Naive thymus-derived CD4-positive, alpha-beta T cell (primary cell): ENCODE results near the gene IL21R. TPM values are rescaled to one million over a fixed set of nuclear protein-coding genes. Genes with fewer than 3 reads are reported as not detected.

ENCODE experiments used
- ATAC-seq: fragments of 150-1000 bp; cut with Tn5 transposase; 2 replicates; pipeline ENCODE4 v1.10.0; 2021; ENCODE audit warnings: mild to moderate bottlenecking, moderate library complexity
- CTCF ChIA-PET: fragments of 350-600 bp; sonication (Branson Sonifier 250); formaldehyde crosslinking; loops from one replicate; lab custom pipeline; 2021; ENCODE audit warnings: antibody characterized with exemption; lab: Charles Lee
- POLR2A ChIA-PET: fragments of 350-600 bp; sonication (Branson Sonifier 250); formaldehyde crosslinking; loops from one replicate; lab custom pipeline; 2021; ENCODE audit warnings: antibody characterized with exemption, inconsistent platforms; lab: Charles Lee
- DNase-seq, 9 donors: peaks; one replicate each; pipeline versions ENCODE4 v3.0.0 to v3.0.0-alpha.2; 2020 to 2022; ENCODE audit warnings: mixed read lengths in 1 of 9
- H3K27ac ChIP-seq: one replicate; pipeline ENCODE4 v1.7.0; 2013; ENCODE audit warnings: mild to moderate bottlenecking, low read depth, low read length, moderate library complexity
- H3K27me3 ChIP-seq, 2 donors: one replicate each; pipeline ENCODE4 v1.7.0; 2013; ENCODE audit warnings: low read length in 2 of 2, mild to moderate bottlenecking in 2 of 2, moderate library complexity in 2 of 2; ENCODE audit not compliant: control insufficient read depth in 2 of 2, insufficient read depth in 2 of 2
- H3K36me3 ChIP-seq, 3 experiments: 1 replicate in 2 of 3; 2 replicates in 1 of 3; pipeline ENCODE4 v1.7.0; 2013; ENCODE audit warnings: low read length in 3 of 3, mild to moderate bottlenecking in 3 of 3, moderate library complexity in 1 of 3; ENCODE audit not compliant: insufficient read depth in 3 of 3, control insufficient read depth in 2 of 3
- H3K4me1 ChIP-seq, 2 donors: one replicate each; pipeline ENCODE4 v1.7.0; 2013; ENCODE audit warnings: low read length in 2 of 2, mild to moderate bottlenecking in 2 of 2, moderate library complexity in 1 of 2; ENCODE audit not compliant: control insufficient read depth in 2 of 2, insufficient read depth in 2 of 2
- H3K4me3 ChIP-seq: 2 replicates; pipeline ENCODE4 v1.7.0; 2013; ENCODE audit warnings: mild to moderate bottlenecking, low read length
- H3K9me3 ChIP-seq, 3 experiments: 1 replicate in 2 of 3; 2 replicates in 1 of 3; pipeline ENCODE4 v1.7.0; 2013; ENCODE audit warnings: low read length in 3 of 3; ENCODE audit not compliant: control insufficient read depth in 2 of 3
- H3K27ac Mint-ChIP-seq, 9 donors: one replicate each; pipeline ENCODE4 v1.8.0; 2020 to 2022; ENCODE audit warnings: mixed read lengths in 9 of 9, mild to moderate bottlenecking in 8 of 9, moderate library complexity in 5 of 9, inconsistent platforms in 2 of 9
- H3K27me3 Mint-ChIP-seq, 5 donors: one replicate each; pipeline ENCODE4 v1.8.0; 2021 to 2022; ENCODE audit warnings: mixed read lengths in 5 of 5, mild to moderate bottlenecking in 1 of 5
- H3K36me3 Mint-ChIP-seq, 5 donors: one replicate each; pipeline ENCODE4 v1.8.0; 2020 to 2022; ENCODE audit warnings: mixed read lengths in 5 of 5, mild to moderate bottlenecking in 3 of 5, inconsistent platforms in 1 of 5
- H3K4me1 Mint-ChIP-seq, 7 donors: one replicate each; pipeline ENCODE4 v1.8.0; 2020 to 2022; ENCODE audit warnings: mixed read lengths in 7 of 7, mild to moderate bottlenecking in 3 of 7, inconsistent platforms in 1 of 7
- H3K4me3 Mint-ChIP-seq, 10 donors: one replicate each; pipeline ENCODE4 v1.8.0; 2020 to 2022; ENCODE audit warnings: mild to moderate bottlenecking in 10 of 10, mixed read lengths in 10 of 10, moderate library complexity in 6 of 10, inconsistent platforms in 2 of 10
- H3K9me3 Mint-ChIP-seq, 11 donors: one replicate each; pipeline ENCODE4 v1.8.0; 2020 to 2022; ENCODE audit warnings: mixed read lengths in 11 of 11, mild to moderate bottlenecking in 4 of 11, inconsistent platforms in 1 of 11, moderate library complexity in 1 of 11
- intact Hi-C, 2 donors: fragments of 100-400 bp; cut with micrococcal nuclease; formaldehyde crosslinking; loops; one replicate each; pipeline ENCODE4 v1.15.1; 2023
- polyA plus RNA-seq, 2 donors: library from polyadenylated mRNA; unstranded; fragments of 300-500 nt; fragmentation: Illumina TruSeq; gene quantifications; one replicate each; pipeline ENCODE4 v1.2.3, GENCODE V29; 2021
- total RNA-seq, 6 experiments: library from RNA in 5 of 6; stranded (reverse) in 5 of 6; gene quantifications; 1 replicate in 5 of 6; 2 replicates in 1 of 6; pipeline ENCODE4 v1.2.3 and lab custom pipeline; 2021 to 2026

IL21R gene
- total and polyA plus RNA-seq, 7 experiments from 2014 or later = 24.6 to 52.1 (median 37.1) TPM

DNA sequence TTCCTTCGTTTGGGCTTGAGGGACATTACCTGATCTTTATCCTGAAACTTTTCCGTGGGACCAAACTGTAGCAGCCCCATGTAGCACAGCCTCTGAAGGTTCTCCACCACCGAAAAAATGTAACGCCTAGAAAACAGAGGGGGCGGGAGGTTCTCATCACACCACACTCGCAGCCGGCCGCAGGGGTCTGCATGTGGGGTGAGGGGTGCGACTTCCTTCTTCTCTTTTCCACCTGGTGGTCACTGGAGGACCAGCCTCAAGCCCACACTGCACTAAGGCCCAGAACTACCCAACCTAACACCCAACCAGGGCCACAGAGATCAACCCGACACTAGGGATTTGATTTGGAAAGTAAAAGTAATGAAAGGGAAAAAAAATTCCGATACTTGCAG lies 90.6 kb downstream of the IL21R start:
- Histone ChIP-seq H3K27ac (no peak overlapping the region), H3K36me3 (peaks cover 8 to 98% (median 17%) of the 10 kb centered on the region in 3 experiments), H3K27me3 (no peaks in the 10 kb centered on the region), H3K4me1 (no peaks in the 10 kb centered on the region), H3K9me3 (no peaks in the 10 kb centered on the region), H3K4me3 (no peak overlapping the region)
- ChIA-PET CTCF (no interaction called here), POLR2A (no interaction called here)
- intact Hi-C loops = no loop called here
- H3K4me3 Mint-ChIP-seq = no peak overlapping the region
- ATAC-seq (no peak), DNase-seq (no peak)
- H3K4me1 Mint-ChIP-seq = peaks cover 0 to 7% (median 0%) of the 10 kb centered on the region in 7 donors
- no peak overlapping the region for H3K27ac Mint-ChIP-seq
- H3K9me3 Mint-ChIP-seq = peaks cover 0 to 2% (median 0%) of the 10 kb centered on the region in 11 donors
- peaks cover 8 to 69% (median 29%) of the 10 kb centered on the region in 5 donors for H3K36me3 Mint-ChIP-seq
- H3K27me3 Mint-ChIP-seq = no peaks in the 10 kb centered on the region

DNA sequence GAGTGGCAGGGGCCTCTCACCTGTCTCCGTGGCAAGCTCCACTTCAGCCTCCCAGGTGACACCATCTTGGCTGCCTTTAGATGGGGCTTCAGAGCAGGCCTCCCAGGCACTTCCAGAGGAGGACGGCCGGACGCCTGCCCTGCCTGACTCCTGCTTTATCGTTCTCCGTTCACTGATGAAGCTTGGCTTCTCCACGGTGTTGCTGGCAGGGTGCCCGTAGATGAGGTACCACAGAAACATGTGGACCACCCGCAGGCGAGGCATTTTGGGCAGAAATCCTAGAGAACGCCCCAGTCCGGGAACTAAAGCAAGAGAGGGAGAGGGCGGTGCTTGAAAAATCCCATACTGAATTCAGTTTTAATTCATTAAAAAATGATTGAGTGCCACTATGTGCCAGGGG lies 93.2 kb downstream of the IL21R start:
- Histone ChIP-seq H3K27ac (no peak overlapping the region), H3K36me3 (peaks cover 15 to 98% (median 25%) of the 10 kb centered on the region in 3 experiments), H3K9me3 (no peaks in the 10 kb centered on the region), H3K27me3 (no peaks in the 10 kb centered on the region), H3K4me3 (no peak overlapping the region), H3K4me1 (no peaks in the 10 kb centered on the region)
- Mint-ChIP-seq H3K4me1 (peaks cover 0 to 7% (median 0%) of the 10 kb centered on the region in 7 donors), H3K4me3 (no peak overlapping the region), H3K36me3 (peaks cover 22 to 66% (median 25%) of the 10 kb centered on the region in 5 donors), H3K27me3 (no peaks in the 10 kb centered on the region), H3K9me3 (peaks cover 0 to 2% (median 0%) of the 10 kb centered on the region in 11 donors), H3K27ac (no peak overlapping the region)
- intact Hi-C loops = no loop called here
- CTCF ChIA-PET = no interaction called here
- ATAC-seq = no peak
- POLR2A ChIA-PET = no interaction called here
- no peak for DNase-seq

DNA sequence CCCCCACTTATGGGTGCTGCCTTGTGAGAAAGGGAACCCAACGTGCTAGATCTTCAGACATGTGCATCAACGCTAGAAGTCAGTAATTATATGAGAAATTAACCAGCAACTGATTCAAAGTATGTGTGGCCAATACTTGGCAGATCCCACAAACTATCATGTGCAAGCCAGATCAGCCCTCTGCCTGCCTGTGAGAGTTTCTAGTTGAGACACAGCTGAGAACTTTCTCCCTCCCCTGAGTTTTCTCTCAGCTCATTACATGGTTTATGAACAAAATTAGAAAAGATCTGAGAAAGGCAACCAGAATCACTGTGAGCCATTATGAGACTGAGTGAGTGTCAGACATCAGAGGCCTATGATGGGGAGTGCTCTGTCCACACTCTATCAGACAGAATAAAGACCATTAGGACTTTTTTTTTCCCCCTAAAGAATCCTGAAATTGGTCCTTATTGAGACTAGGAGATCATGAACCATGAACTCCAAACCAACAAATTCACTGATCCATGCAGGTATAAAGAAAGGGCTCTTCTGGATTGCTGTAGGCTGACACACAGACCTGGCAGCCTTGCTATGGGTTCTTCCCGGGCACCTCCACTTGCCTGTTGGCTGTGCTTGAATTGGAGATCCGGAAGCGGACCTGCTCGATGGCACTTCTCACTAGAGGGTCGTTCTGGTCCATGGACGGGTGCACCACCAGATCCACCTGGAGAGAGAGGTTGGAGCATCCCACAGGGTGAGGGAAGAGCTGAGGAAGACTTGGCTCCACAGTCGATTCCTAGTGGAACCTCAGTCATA lies 96.3 kb downstream of the IL21R start:
- intact Hi-C loops = no loop called here
- H3K27ac ChIP-seq = no peak overlapping the region
- Mint-ChIP-seq H3K27ac (peak overlapping the region in 4 of 9 donors; percentile 28 to 62 (median 54)), H3K27me3 (no peaks in the 10 kb centered on the region), H3K9me3 (no peaks in the 10 kb centered on the region), H3K4me1 (no peaks in the 10 kb centered on the region), H3K36me3 (peaks cover 27 to 70% (median 33%) of the 10 kb centered on the region in 5 donors), H3K4me3 (no peak overlapping the region)
- ATAC-seq (no peak), DNase-seq (no peak)
- no peaks in the 10 kb centered on the region for H3K4me1 ChIP-seq
- no peaks in the 10 kb centered on the region for H3K27me3 ChIP-seq
- ChIA-PET POLR2A (no interaction called here), CTCF (no interaction called here)
- H3K4me3 ChIP-seq = no peak overlapping the region
- no peaks in the 10 kb centered on the region for H3K9me3 ChIP-seq
- H3K36me3 ChIP-seq = peaks cover 31 to 96% (median 37%) of the 10 kb centered on the region in 3 experiments

DNA sequence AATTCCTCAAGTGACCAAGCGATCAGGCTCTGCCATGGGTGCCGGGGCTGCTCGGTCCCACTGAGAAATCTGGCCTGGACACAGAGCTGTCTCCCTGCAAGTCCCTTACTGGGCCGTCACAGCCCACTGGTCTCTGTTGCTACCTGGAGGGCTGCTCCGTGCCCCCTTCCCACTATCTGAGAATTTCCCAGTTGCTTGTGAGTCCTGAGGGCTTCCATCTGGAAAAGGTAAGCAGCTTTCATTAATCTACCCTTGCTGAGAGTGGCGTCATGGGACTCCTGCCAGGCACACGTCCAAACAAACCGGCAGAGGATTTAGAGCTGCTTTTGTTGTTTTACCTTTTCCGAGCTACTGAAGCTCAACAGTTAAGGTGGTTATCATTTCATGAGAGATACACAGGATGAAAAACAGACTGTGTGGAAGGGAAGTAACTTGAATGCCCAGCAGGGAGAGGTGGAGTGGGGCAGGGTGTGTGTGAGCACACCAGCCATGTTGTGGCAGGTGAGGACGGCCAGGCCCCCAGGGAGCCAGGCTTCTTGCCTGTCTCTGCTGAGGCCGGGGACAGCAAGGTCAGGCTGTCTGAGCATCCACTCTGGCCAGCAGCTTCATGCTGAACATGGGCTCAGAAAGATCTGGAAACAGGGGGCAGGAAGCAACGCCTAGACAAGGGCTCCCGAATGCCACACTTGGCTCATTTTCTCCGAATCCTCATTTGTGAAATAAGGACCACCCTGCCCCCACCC lies 97.1 kb downstream of the IL21R start:
- peaks cover 31 to 96% (median 37%) of the 10 kb centered on the region in 3 experiments for H3K36me3 ChIP-seq
- intact Hi-C loops = no loop called here
- no peaks in the 10 kb centered on the region for H3K27me3 Mint-ChIP-seq
- H3K27me3 ChIP-seq = no peaks in the 10 kb centered on the region
- no peak overlapping the region for H3K27ac ChIP-seq
- H3K36me3 Mint-ChIP-seq = peaks cover 33 to 75% (median 34%) of the 10 kb centered on the region in 5 donors
- DNase-seq = no peak
- H3K9me3 ChIP-seq = no peaks in the 10 kb centered on the region
- CTCF ChIA-PET = no interaction called here
- H3K27ac Mint-ChIP-seq = no peak overlapping the region
- H3K9me3 Mint-ChIP-seq = no peaks in the 10 kb centered on the region
- no peak overlapping the region for H3K4me3 Mint-ChIP-seq
- POLR2A ChIA-PET = no interaction called here
- no peaks in the 10 kb centered on the region for H3K4me1 ChIP-seq
- ATAC-seq = no peak
- no peaks in the 10 kb centered on the region for H3K4me1 Mint-ChIP-seq
- H3K4me3 ChIP-seq = no peak overlapping the region

DNA sequence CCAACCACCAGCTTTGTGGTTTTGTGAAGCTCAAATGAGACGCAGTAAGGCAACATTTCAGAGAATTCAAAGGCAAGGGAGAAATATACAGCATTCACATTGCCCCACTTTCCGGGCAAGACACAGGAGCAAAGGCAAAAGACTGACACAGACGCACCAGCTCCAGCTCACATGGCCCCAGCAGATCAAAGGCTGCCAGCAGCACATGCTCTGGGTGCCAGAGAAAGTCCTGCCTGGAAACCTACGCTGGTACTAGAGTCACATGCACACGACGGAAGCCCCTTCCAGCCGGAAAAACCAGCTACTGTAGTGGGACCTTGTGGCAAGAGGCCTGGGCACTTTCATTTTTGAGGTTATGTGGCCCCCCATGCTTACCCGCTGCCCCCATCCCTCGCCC lies 97.7 kb downstream of the IL21R start:
- Mint-ChIP-seq H3K27ac (no peak overlapping the region), H3K36me3 (peaks cover 28 to 71% (median 31%) of the 10 kb centered on the region in 5 donors), H3K4me1 (no peaks in the 10 kb centered on the region), H3K9me3 (no peaks in the 10 kb centered on the region), H3K4me3 (no peak overlapping the region), H3K27me3 (no peaks in the 10 kb centered on the region)
- Histone ChIP-seq H3K9me3 (no peaks in the 10 kb centered on the region), H3K4me3 (no peak overlapping the region), H3K4me1 (no peaks in the 10 kb centered on the region), H3K36me3 (peaks cover 27 to 97% (median 34%) of the 10 kb centered on the region in 3 experiments), H3K27ac (no peak overlapping the region), H3K27me3 (no peaks in the 10 kb centered on the region)
- intact Hi-C loops = no loop called here
- ChIA-PET POLR2A (no interaction called here), CTCF (no interaction called here)
- ATAC-seq = no peak
- DNase-seq = no peak

DNA sequence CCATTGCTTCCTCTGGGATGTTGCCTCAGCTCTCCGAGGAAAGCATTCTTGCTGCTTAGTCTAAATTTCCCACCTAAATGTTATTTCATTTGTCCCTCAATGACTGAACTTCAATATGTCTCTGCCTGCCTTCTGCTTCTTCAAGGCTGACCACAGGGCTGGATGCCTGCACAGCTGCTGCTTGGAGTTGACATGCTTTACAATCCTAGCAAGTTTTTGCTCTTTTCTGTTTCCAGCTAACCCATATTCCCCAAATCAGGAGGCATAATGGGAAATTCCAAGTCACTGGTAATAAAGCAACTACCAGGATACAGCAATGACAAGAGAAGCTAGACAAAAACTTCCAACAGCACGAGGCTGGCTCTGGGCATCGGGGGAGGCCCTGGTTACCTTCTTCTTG lies 98.8 kb downstream of the IL21R start:
- peaks cover 29 to 71% (median 33%) of the 10 kb centered on the region in 5 donors for H3K36me3 Mint-ChIP-seq
- no peak overlapping the region for H3K4me3 ChIP-seq
- H3K4me1 ChIP-seq = no peaks in the 10 kb centered on the region
- intact Hi-C loops = no loop called here
- no peak overlapping the region for H3K4me3 Mint-ChIP-seq
- H3K27ac Mint-ChIP-seq = peak overlapping the region in 1 of 9 donors; percentile 23
- H3K9me3 ChIP-seq = no peaks in the 10 kb centered on the region
- H3K4me1 Mint-ChIP-seq = no peaks in the 10 kb centered on the region
- ChIA-PET CTCF (no interaction called here), POLR2A (no interaction called here)
- no peaks in the 10 kb centered on the region for H3K9me3 Mint-ChIP-seq
- ATAC-seq = no peak
- H3K27me3 Mint-ChIP-seq = no peaks in the 10 kb centered on the region
- no peak overlapping the region for H3K27ac ChIP-seq
- no peak for DNase-seq
- H3K27me3 ChIP-seq = no peaks in the 10 kb centered on the region
- H3K36me3 ChIP-seq = peaks cover 23 to 97% (median 34%) of the 10 kb centered on the region in 3 experiments
